ENCODE results near the gene BMPR2.
"Not testable (repeated sequence)": the region's sequence is repeated elsewhere in the genome, so short reads cannot be mapped to it uniquely, and the experiment has no call there.

Gene BMPR2

DNA sequence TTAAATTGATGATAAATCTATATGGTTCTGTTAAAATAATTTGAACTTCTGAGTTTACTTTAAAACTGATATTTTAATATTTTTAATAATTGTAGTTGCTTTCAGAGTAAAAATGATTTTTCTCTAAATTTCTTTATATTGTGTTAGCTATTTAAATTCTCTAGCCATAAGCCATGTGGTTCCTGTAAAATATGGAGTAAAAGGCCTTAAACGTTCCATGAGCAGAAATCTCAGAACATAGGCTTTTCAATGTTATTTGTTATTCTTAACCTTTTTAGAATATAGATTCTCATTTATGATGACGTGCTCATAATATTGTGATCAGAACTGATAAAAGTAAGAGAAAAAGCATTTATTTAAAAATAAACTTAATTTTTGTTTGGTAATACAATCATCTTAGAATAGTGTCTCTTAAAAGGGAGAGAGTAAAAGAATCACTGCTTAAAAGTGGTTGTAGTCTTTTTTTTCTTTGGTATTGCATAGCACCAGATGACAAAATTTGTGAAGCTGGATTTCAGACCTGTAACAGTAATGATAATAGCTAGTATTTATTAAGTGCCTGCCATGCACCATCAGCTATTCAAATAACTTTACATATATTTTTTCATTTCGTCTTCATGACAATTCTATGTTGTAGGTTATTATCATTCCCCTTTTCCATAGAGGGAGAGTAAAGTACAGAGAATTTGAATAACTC, 2.7 kb downstream of the BMPR2 start:
- Histone ChIP-seq H3K27ac (ENCODE audit: low read depth, low read length) (no peak overlapping the region), H3K36me3 (ENCODE audit: control insufficient read depth in 1 of 2, insufficient read depth in 2 of 2, low read length in 2 of 2) (no peaks in the 10 kb centered on the region), H3K4me1 (ENCODE audit: control insufficient read depth in 1 of 2, insufficient read depth in 2 of 2, low read length in 2 of 2) (peaks cover 16 to 24% of the 10 kb centered on the region in 2 donors), H3K9me3 (ENCODE audit: control insufficient read depth in 1 of 2, low read length in 2 of 2) (no peaks in the 10 kb centered on the region), H3K27me3 (ENCODE audit: control insufficient read depth in 1 of 2, insufficient read depth in 2 of 2, low read length in 2 of 2) (no peaks in the 10 kb centered on the region), H3K9ac (ENCODE audit: low read depth in 1 of 2, low read length in 2 of 2) (peak overlapping the region; percentile 39 to 78), H3K4me3 (ENCODE audit: low read depth in 1 of 2, low read length in 2 of 2) (peak overlapping the region; percentile 89 to 94)

DNA sequence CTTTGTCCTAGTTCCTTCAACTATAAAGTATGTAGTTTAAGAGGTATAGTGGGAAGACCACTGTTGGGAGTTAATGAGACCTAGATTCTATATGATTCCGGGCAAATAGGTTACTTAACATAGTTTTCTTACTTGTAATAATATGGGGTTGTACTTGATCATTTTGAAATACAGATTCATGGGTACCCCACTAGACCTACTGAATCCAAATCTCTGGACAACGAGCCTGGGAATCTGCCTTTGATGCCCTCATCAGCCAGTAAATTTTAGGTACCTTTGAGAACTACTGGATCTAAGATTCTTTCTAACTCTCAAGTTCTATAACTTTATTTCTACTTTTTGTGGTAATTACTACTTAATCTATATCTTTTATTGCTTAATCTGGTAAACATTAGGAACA, 6.6 kb downstream of the BMPR2 start:
- H3K36me3 ChIP-seq (ENCODE audit: control insufficient read depth in 1 of 2, insufficient read depth in 2 of 2, low read length in 2 of 2): no peaks in the 10 kb centered on the region
- H3K9me3 ChIP-seq (ENCODE audit: control insufficient read depth in 1 of 2, low read length in 2 of 2): no peaks in the 10 kb centered on the region
- no peak overlapping the region for H3K27ac ChIP-seq (ENCODE audit: low read depth, low read length)
- no peak overlapping the region for H3K4me3 ChIP-seq (ENCODE audit: low read depth in 1 of 2, low read length in 2 of 2)
- H3K4me1 ChIP-seq (ENCODE audit: control insufficient read depth in 1 of 2, insufficient read depth in 2 of 2, low read length in 2 of 2): peaks cover 16 to 21% of the 10 kb centered on the region in 2 donors
- no peak overlapping the region for H3K9ac ChIP-seq (ENCODE audit: low read depth in 1 of 2, low read length in 2 of 2)
- H3K27me3 ChIP-seq (ENCODE audit: control insufficient read depth in 1 of 2, insufficient read depth in 2 of 2, low read length in 2 of 2): no peaks in the 10 kb centered on the region

DNA sequence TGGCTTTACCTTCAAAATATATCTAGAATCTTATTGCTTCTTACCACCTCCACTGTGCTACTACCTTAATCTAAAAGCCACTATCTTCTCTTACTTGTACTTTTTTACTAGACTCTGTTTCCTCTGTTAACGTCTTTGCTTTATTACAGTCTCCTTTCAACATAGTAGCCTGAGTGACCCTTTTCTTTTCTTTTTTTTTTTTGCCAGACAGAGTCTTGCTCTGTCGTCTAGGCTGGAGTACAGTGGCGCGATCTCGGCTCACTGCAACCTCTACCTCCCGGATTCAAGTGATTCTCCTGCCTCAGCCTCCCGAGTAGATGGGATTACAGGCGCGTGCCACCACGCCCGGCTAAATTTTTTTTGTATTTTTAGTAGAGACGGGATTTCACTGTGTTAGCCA, 10.4 kb downstream of the BMPR2 start:
- H3K9ac ChIP-seq (ENCODE audit: low read depth in 1 of 2, low read length in 2 of 2); H3K27ac ChIP-seq (ENCODE audit: low read depth, low read length); H3K27me3 ChIP-seq (ENCODE audit: control insufficient read depth in 1 of 2, insufficient read depth in 2 of 2, low read length in 2 of 2); H3K36me3 ChIP-seq (ENCODE audit: control insufficient read depth in 1 of 2, insufficient read depth in 2 of 2, low read length in 2 of 2); H3K4me3 ChIP-seq (ENCODE audit: low read depth in 1 of 2, low read length in 2 of 2); H3K4me1 ChIP-seq (ENCODE audit: control insufficient read depth in 1 of 2, insufficient read depth in 2 of 2, low read length in 2 of 2); H3K9me3 ChIP-seq (ENCODE audit: control insufficient read depth in 1 of 2, low read length in 2 of 2): not testable (repeated sequence)

DNA sequence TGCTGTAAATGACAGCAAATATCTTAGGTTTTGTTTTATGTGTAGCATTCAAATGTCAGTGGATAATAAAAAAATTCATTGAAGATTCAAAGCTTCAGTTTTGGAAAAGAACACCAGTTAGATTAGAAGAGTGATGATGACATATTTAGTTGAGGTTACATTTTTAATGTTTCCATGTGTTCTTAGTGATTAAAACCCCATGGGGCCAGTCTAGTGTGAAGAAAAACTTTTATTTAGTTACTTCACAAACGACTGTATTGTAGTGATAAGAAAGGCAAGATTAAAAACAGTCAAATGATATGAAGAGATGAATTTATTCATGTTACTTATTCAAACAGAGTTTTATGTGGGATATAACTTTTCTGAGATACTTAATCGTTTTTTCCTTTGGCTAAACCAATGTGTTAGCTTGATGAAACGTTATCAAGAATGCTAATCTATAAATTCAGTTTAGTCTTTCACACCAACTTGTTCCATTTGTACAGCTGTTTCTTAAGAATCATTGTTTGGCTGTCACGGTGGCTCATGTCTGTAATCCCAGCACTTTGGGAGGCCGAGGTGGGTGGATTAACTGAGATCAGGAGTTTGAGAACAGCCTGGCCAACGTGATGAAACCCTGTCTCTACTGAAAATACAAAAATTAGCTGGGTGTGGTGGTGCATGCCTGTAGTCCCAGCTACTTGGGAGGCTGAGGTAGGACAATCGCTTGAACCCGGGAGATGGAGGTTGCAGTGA, 11.6 kb downstream of the BMPR2 start:
- Histone ChIP-seq H3K9ac (ENCODE audit: low read depth in 1 of 2, low read length in 2 of 2) (no peak overlapping the region), H3K4me3 (ENCODE audit: low read depth in 1 of 2, low read length in 2 of 2) (no peak overlapping the region), H3K9me3 (ENCODE audit: control insufficient read depth in 1 of 2, low read length in 2 of 2) (no peaks in the 10 kb centered on the region), H3K4me1 (ENCODE audit: control insufficient read depth in 1 of 2, insufficient read depth in 2 of 2, low read length in 2 of 2) (no peaks in the 10 kb centered on the region), H3K27me3 (ENCODE audit: control insufficient read depth in 1 of 2, insufficient read depth in 2 of 2, low read length in 2 of 2) (no peaks in the 10 kb centered on the region), H3K36me3 (ENCODE audit: control insufficient read depth in 1 of 2, insufficient read depth in 2 of 2, low read length in 2 of 2) (no peaks in the 10 kb centered on the region), H3K27ac (ENCODE audit: low read depth, low read length) (no peak overlapping the region)

DNA sequence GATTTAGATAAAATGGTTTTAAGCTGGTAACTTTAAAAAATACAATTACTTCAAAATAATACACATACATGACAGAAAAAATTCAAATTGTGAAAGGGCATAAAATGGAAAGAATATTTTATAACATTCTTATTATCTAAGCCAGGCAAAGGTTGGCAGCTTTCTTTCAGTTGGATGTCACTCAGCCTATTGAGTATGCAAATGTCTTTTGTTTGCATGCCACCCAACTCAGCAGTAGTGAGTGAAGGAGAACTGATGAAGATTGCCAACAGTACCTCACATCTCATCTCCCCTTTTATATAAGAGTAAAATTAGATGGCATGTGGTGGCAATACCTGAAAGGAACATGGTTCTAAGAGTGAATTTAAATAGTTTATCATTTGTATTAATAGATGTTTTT, 24.8 kb downstream of the BMPR2 start:
- Histone ChIP-seq H3K9me3 (ENCODE audit: control insufficient read depth in 1 of 2, low read length in 2 of 2) (no peaks in the 10 kb centered on the region), H3K9ac (ENCODE audit: low read depth in 1 of 2, low read length in 2 of 2) (no peak overlapping the region), H3K27ac (ENCODE audit: low read depth, low read length) (no peak overlapping the region), H3K27me3 (ENCODE audit: control insufficient read depth in 1 of 2, insufficient read depth in 2 of 2, low read length in 2 of 2) (no peaks in the 10 kb centered on the region), H3K36me3 (ENCODE audit: control insufficient read depth in 1 of 2, insufficient read depth in 2 of 2, low read length in 2 of 2) (no peaks in the 10 kb centered on the region), H3K4me3 (ENCODE audit: low read depth in 1 of 2, low read length in 2 of 2) (no peak overlapping the region), H3K4me1 (ENCODE audit: control insufficient read depth in 1 of 2, insufficient read depth in 2 of 2, low read length in 2 of 2) (no peaks in the 10 kb centered on the region)

DNA sequence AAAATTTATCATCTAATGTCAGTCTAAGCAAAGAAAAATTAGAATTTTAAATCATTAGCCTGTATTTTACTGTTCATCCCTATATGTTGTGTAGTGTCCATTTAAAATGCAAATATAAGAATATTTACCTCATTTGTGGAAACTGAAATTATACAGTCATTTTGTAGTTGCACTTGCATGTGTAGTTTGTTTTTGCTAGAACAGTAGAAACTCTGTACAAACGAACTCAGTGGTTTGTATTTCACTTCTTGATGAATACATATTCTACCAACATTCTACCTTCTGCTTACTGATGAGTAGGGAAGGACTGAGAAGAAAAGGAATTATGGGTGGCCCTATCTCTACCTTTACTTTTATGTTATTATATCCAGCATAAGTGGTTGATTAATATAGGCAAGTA, 29.7 kb downstream of the BMPR2 start:
- H3K9me3 ChIP-seq (ENCODE audit: control insufficient read depth in 1 of 2, low read length in 2 of 2): no peaks in the 10 kb centered on the region
- H3K36me3 ChIP-seq (ENCODE audit: control insufficient read depth in 1 of 2, insufficient read depth in 2 of 2, low read length in 2 of 2): no peaks in the 10 kb centered on the region
- H3K4me3 ChIP-seq (ENCODE audit: low read depth in 1 of 2, low read length in 2 of 2): no peak overlapping the region
- no peak overlapping the region for H3K9ac ChIP-seq (ENCODE audit: low read depth in 1 of 2, low read length in 2 of 2)
- H3K27ac ChIP-seq (ENCODE audit: low read depth, low read length): no peak overlapping the region
- no peaks in the 10 kb centered on the region for H3K4me1 ChIP-seq (ENCODE audit: control insufficient read depth in 1 of 2, insufficient read depth in 2 of 2, low read length in 2 of 2)
- no peaks in the 10 kb centered on the region for H3K27me3 ChIP-seq (ENCODE audit: control insufficient read depth in 1 of 2, insufficient read depth in 2 of 2, low read length in 2 of 2)

DNA sequence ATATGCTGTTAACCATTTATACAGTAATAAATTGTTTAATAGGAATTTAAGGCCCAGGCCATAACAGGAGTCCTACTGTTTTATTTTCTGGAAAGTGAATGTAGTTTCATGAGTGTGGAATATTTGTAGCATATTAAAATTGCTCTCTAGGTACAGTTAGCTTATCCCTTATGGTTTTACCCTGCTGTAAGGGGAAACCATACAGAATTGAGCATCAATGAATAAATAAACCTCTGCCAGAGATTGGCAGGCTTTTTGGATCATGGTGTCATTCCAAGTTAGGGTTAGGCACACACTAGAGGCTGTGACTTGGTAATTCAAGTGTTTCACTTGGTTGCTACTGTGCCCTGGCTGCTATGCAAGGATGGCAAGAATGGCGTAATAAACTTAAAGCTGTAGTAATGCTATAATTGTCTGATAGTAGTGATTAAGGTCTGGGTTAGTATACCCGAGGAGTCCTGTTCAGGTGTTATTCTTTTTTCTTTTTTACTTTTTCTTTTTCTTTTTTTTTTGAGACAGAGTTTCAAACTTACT, 30.4 kb downstream of the BMPR2 start:
- Histone ChIP-seq H3K9ac (ENCODE audit: low read depth in 1 of 2, low read length in 2 of 2) (no peak overlapping the region), H3K27ac (ENCODE audit: low read depth, low read length) (no peak overlapping the region)

DNA sequence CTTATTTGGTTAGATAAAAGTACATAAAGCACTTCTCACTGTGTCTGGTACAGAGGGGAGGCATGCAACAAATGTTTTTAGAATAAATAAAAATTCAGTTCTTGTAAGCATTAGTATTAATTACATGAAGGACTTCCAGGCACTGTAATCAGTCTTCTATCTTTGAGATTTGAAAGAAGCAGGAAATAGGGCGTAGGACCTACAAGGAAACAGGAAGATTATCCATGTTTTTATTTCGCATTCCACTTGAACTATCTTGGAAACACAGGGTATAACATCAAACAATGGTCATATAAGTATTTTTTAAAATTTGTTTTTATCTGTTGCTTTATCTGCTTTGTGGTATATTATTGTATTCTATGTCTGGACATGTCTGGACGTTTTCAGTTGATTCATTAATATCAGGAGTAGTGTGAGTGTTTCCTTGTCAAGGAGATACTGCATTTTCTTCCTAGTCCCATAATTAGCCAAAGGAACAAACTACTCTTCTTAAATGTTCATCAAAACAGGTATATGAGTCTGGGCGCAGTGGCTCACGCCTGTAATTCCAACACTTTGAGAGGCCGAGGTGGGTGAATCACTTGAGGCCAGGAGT, 32.5 kb downstream of the BMPR2 start:
- Histone ChIP-seq H3K27ac (ENCODE audit: low read depth, low read length) (no peak overlapping the region), H3K4me1 (ENCODE audit: control insufficient read depth in 1 of 2, insufficient read depth in 2 of 2, low read length in 2 of 2) (no peaks in the 10 kb centered on the region), H3K4me3 (ENCODE audit: low read depth in 1 of 2, low read length in 2 of 2) (no peak overlapping the region), H3K9ac (ENCODE audit: low read depth in 1 of 2, low read length in 2 of 2) (no peak overlapping the region), H3K9me3 (ENCODE audit: control insufficient read depth in 1 of 2, low read length in 2 of 2) (no peaks in the 10 kb centered on the region), H3K27me3 (ENCODE audit: control insufficient read depth in 1 of 2, insufficient read depth in 2 of 2, low read length in 2 of 2) (no peaks in the 10 kb centered on the region), H3K36me3 (ENCODE audit: control insufficient read depth in 1 of 2, insufficient read depth in 2 of 2, low read length in 2 of 2) (no peaks in the 10 kb centered on the region)

More for the DNA sequence above, 30.4 kb downstream of the BMPR2 start:
- H3K27me3 ChIP-seq (ENCODE audit: control insufficient read depth in 1 of 2, insufficient read depth in 2 of 2, low read length in 2 of 2): no peaks in the 10 kb centered on the region
- no peaks in the 10 kb centered on the region for H3K36me3 ChIP-seq (ENCODE audit: control insufficient read depth in 1 of 2, insufficient read depth in 2 of 2, low read length in 2 of 2)
- no peaks in the 10 kb centered on the region for H3K4me1 ChIP-seq (ENCODE audit: control insufficient read depth in 1 of 2, insufficient read depth in 2 of 2, low read length in 2 of 2)
- H3K4me3 ChIP-seq (ENCODE audit: low read depth in 1 of 2, low read length in 2 of 2): no peak overlapping the region
- no peaks in the 10 kb centered on the region for H3K9me3 ChIP-seq (ENCODE audit: control insufficient read depth in 1 of 2, low read length in 2 of 2)

DNA sequence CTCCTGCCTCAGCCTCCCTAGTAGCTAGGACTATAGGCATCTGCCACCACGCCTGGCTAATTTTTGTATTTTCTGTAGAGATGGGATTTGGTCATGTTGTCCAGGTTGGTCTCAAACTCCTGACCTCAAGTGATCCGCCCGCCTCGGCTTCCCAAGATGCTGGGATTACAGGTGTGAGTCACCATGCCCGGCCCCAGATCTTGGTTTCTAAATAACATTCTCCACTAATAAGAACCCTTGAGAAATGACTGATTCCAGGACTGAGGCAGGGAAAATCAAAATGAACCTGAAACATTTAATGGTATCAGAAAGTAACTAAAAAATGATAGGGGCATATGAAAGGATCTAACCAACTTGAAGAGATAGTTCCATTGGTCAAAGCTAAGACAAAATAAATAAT, 34.0 kb downstream of the BMPR2 start:
- Histone ChIP-seq H3K4me1 (ENCODE audit: control insufficient read depth in 1 of 2, insufficient read depth in 2 of 2, low read length in 2 of 2) (no peaks in the 10 kb centered on the region), H3K36me3 (ENCODE audit: control insufficient read depth in 1 of 2, insufficient read depth in 2 of 2, low read length in 2 of 2) (no peaks in the 10 kb centered on the region), H3K27me3 (ENCODE audit: control insufficient read depth in 1 of 2, insufficient read depth in 2 of 2, low read length in 2 of 2) (no peaks in the 10 kb centered on the region), H3K27ac (ENCODE audit: low read depth, low read length) (no peak overlapping the region), H3K4me3 (ENCODE audit: low read depth in 1 of 2, low read length in 2 of 2) (no peak overlapping the region), H3K9me3 (ENCODE audit: control insufficient read depth in 1 of 2, low read length in 2 of 2) (no peaks in the 10 kb centered on the region), H3K9ac (ENCODE audit: low read depth in 1 of 2, low read length in 2 of 2) (no peak overlapping the region)

DNA sequence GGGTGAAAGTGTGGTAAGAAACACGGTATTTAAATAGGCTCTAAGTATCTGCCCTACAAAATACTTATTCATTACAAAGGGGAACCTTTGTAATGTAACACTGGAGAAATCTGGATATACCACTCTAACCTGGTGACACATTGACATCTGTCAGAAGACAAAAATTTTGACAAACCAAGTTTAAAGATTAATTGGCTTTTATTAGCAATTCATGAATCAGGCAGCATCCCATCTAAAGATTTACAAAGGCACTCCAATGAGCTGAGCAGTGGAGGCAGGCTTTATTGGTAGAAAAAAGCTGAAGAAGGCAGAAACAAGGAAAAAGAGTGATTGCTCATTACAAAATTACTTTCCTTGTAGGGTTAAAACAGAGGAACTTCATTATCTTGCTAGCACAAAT, 35.0 kb downstream of the BMPR2 start:
- Histone ChIP-seq H3K9me3 (ENCODE audit: control insufficient read depth in 1 of 2, low read length in 2 of 2) (no peaks in the 10 kb centered on the region), H3K36me3 (ENCODE audit: control insufficient read depth in 1 of 2, insufficient read depth in 2 of 2, low read length in 2 of 2) (no peaks in the 10 kb centered on the region), H3K9ac (ENCODE audit: low read depth in 1 of 2, low read length in 2 of 2) (no peak overlapping the region), H3K27me3 (ENCODE audit: control insufficient read depth in 1 of 2, insufficient read depth in 2 of 2, low read length in 2 of 2) (no peaks in the 10 kb centered on the region), H3K27ac (ENCODE audit: low read depth, low read length) (no peak overlapping the region), H3K4me1 (ENCODE audit: control insufficient read depth in 1 of 2, insufficient read depth in 2 of 2, low read length in 2 of 2) (no peaks in the 10 kb centered on the region), H3K4me3 (ENCODE audit: low read depth in 1 of 2, low read length in 2 of 2) (no peak overlapping the region)

All from duodenal mucosa (tissue), 2 donors.